Osteoblast (primary cell): Measurements from ENCODE around the gene MYO15B. TPM values are rescaled to one million over a fixed set of nuclear protein-coding genes. Genes with fewer than 3 reads are reported as not detected.

Experiments
- DNase-seq: peaks from one replicate; pipeline ENCODE4 v3.0.0; 2011; ENCODE audit warnings: low spot score, mixed read lengths; ENCODE audit not compliant: insufficient read length; ENCODE audit errors: missing footprints
- H2AFZ ChIP-seq: 2 replicates; pipeline ENCODE4 v1.6.0; 2011; ENCODE audit warnings: mild to moderate bottlenecking, low read length
- H3K27ac ChIP-seq: 2 replicates; pipeline ENCODE4 v1.5.1; 2011; ENCODE audit warnings: mild to moderate bottlenecking, low read depth, low read length, moderate library complexity
- H3K27me3 ChIP-seq: 2 replicates; pipeline ENCODE4 v1.6.0; 2012; ENCODE audit warnings: mild to moderate bottlenecking, control low read depth, inconsistent platforms, low read length, moderate library complexity; ENCODE audit not compliant: insufficient read depth
- H3K36me3 ChIP-seq: 2 replicates; pipeline ENCODE4 v1.5.1; 2011; ENCODE audit warnings: mild to moderate bottlenecking, low read length, control low read depth, moderate library complexity; ENCODE audit not compliant: insufficient read depth
- H3K4me1 ChIP-seq: 2 replicates; pipeline ENCODE4 v1.5.1; 2011; ENCODE audit warnings: mild to moderate bottlenecking, low read length, control low read depth, moderate library complexity; ENCODE audit not compliant: insufficient read depth
- H3K4me2 ChIP-seq: 2 replicates; pipeline ENCODE4 v1.6.0; 2011; ENCODE audit warnings: mild to moderate bottlenecking, low read length; ENCODE audit not compliant: insufficient read depth
- H3K4me3 ChIP-seq: fragments of 200-600 bp; sonication (generic); 3 replicates; pipeline ENCODE4 v1.5.1; 2012; ENCODE audit warnings: mild to moderate bottlenecking, low read length, inconsistent platforms; ENCODE audit not compliant: insufficient read depth
- H3K79me2 ChIP-seq: 2 replicates; pipeline ENCODE4 v1.6.0; 2012; ENCODE audit warnings: mild to moderate bottlenecking, low read length, control low read depth, inconsistent platforms; ENCODE audit not compliant: insufficient read depth
- H3K9me3 ChIP-seq: 2 replicates; pipeline ENCODE4 v1.5.1; 2011; ENCODE audit warnings: low read depth, low read length, control low read depth
- H4K20me1 ChIP-seq: 2 replicates; pipeline ENCODE4 v1.6.0; 2012; ENCODE audit warnings: mild to moderate bottlenecking, low read length, control low read depth; ENCODE audit not compliant: insufficient read depth
- total RNA-seq: library from RNA; depleted of rRNA; stranded (reverse); fragments of >200 nt; gene quantifications from 2 replicates; pipeline ENCODE4 v1.2.3, GENCODE V29; 2012
- TF ChIP-seq, protein P1 (sequence below): IDR thresholded peaks from 2 replicates; pipeline ENCODE4 v1.5.1; 2011; ENCODE audit warnings: mild to moderate bottlenecking, low read depth, low read length, moderate library complexity; ENCODE audit errors: extremely low read depth

Gene MYO15B
- total RNA-seq, 1 donor: 1.4 TPM

DNA sequence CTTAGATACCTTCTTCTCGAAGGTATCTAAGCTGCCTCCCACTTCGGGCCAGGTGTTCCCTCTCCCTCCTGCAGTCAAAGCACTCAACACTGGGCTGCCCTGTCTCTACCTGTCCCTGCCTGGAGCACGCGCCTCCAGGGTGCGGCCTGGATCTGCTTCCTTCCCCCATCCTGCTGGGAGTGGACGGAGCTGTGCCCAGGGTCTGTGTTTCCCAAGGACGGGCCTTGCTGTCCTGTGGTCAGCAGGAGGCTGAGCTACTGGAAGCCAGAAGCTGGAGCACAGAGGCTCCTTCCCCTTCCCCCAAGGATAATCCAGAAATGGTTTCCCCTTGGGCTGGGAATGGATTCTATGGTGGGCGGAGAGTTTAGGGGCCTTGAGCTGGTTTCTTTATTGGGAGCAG is 45.4 kb upstream of the MYO15B start:
- peaks cover 12% of the 10 kb centered on the region for H3K27me3 ChIP-seq
- H3K36me3 ChIP-seq: no peaks in the 10 kb centered on the region
- DNase-seq: no peak

DNA sequence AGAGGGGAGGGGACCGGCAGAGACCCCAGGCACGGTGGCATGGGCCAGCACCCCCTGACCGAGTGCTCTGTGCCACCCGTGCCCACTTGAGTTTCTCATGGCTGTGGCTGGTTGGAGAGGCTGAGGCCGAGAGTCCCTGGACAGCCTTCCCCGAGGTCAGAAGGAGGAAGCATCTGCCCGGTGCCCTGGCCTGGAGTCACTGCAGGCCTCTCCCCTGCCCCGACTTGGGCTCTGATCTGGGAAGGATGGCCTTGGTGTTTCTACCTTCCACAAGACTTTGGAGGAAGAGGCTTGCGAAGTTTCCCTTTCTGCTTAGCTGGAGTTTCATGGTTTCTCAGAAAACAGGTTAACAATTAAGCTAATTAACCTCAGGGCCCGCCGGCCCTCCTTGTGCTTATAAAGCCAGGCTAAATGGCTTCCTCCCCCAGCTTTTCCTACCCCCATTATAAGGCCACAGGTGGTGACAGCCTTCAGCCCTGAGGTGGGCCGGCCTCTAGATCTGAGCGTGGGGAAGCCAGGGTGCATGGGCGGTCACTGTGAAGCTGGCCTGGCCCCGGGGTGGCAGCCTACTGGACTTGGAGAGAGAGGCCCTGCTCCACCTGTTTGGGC is 44.8 kb upstream of the MYO15B start:
- Histone ChIP-seq H3K4me2 (no peak overlapping the region), H3K36me3 (no peaks in the 10 kb centered on the region), H3K4me3 (no peak overlapping the region), H3K27ac (no peak overlapping the region), H4K20me1 (no peaks in the 10 kb centered on the region), H3K27me3 (peaks cover 12% of the 10 kb centered on the region), H3K4me1 (no peaks in the 10 kb centered on the region), H3K79me2 (no peaks in the 10 kb centered on the region), H3K9me3 (no peaks in the 10 kb centered on the region), H2AFZ (no peak overlapping the region)
- DNase-seq: no peak
- TF ChIP-seq, protein P1, sequence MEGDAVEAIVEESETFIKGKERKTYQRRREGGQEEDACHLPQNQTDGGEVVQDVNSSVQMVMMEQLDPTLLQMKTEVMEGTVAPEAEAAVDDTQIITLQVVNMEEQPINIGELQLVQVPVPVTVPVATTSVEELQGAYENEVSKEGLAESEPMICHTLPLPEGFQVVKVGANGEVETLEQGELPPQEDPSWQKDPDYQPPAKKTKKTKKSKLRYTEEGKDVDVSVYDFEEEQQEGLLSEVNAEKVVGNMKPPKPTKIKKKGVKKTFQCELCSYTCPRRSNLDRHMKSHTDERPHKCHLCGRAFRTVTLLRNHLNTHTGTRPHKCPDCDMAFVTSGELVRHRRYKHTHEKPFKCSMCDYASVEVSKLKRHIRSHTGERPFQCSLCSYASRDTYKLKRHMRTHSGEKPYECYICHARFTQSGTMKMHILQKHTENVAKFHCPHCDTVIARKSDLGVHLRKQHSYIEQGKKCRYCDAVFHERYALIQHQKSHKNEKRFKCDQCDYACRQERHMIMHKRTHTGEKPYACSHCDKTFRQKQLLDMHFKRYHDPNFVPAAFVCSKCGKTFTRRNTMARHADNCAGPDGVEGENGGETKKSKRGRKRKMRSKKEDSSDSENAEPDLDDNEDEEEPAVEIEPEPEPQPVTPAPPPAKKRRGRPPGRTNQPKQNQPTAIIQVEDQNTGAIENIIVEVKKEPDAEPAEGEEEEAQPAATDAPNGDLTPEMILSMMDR: no peak

More for the DNA sequence above, 45.4 kb upstream of the MYO15B start:
- no peaks in the 10 kb centered on the region for H4K20me1 ChIP-seq
- no peak overlapping the region for H3K27ac ChIP-seq
- H3K79me2 ChIP-seq: no peaks in the 10 kb centered on the region
- H2AFZ ChIP-seq: no peak overlapping the region
- no peak overlapping the region for H3K4me3 ChIP-seq
- TF ChIP-seq, protein P1: no peak
- H3K9me3 ChIP-seq: no peaks in the 10 kb centered on the region
- no peak overlapping the region for H3K4me2 ChIP-seq
- H3K4me1 ChIP-seq: no peaks in the 10 kb centered on the region

DNA sequence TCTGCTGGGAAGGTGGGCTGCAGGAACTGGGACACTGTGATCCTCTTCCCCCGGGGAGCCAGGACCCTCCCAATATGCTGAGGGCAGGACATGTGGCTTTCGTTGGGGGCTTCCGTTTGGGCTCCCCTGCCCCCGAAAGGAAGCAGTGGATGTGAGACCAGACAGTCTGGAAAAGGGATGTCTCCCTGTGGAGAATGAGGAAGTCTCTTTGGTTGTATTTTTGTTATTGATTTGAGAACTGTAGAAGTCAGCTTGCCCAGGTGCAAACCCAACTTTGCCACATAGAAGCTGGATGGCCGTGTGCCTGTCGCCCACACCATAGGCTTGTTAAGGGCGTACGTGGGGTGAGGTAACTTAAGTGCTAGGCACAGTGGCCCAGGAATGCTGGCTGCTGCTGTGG is 43.4 kb upstream of the MYO15B start:
- no peak overlapping the region for H3K4me3 ChIP-seq
- no peaks in the 10 kb centered on the region for H3K4me1 ChIP-seq
- no peaks in the 10 kb centered on the region for H4K20me1 ChIP-seq
- H2AFZ ChIP-seq: no peak overlapping the region
- no peaks in the 10 kb centered on the region for H3K9me3 ChIP-seq
- no peak overlapping the region for H3K27ac ChIP-seq
- no peak overlapping the region for H3K4me2 ChIP-seq
- H3K27me3 ChIP-seq: peaks cover 9% of the 10 kb centered on the region
- no peaks in the 10 kb centered on the region for H3K36me3 ChIP-seq
- no peak for DNase-seq
- TF ChIP-seq, protein P1: no peak
- H3K79me2 ChIP-seq: no peaks in the 10 kb centered on the region

DNA sequence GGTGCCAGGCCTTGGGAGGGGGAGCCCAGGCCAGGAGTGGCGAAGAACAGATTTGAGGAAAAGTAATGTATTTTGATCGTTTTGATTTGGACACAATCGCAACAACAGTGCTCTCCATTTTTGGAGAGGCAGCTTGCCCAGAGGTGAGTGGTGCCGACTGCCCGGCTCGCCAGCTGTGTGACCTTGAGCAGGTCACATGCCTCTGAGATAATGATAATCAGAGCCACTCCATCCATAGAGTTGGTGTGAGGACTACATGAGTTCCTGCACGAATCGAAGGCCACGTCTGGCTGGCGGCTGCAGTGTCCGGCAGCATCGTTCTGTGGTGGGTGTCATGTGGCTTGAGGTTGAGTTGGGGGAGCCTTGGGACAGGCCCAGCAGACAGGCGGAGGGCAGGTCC is 41.4 kb upstream of the MYO15B start:
- H3K4me3 ChIP-seq: no peak overlapping the region

More for the DNA sequence above, 41.4 kb upstream of the MYO15B start:
- Histone ChIP-seq H3K36me3 (no peaks in the 10 kb centered on the region), H3K4me1 (no peaks in the 10 kb centered on the region), H3K27ac (no peak overlapping the region), H4K20me1 (no peaks in the 10 kb centered on the region), H3K4me2 (no peak overlapping the region), H3K27me3 (peaks cover 9% of the 10 kb centered on the region), H3K9me3 (no peaks in the 10 kb centered on the region), H2AFZ (no peak overlapping the region), H3K79me2 (no peaks in the 10 kb centered on the region)
- TF ChIP-seq, protein P1: no peak
- DNase-seq: no peak
